HCT116 (cell line): ENCODE results near the gene CEP120.

Experiments used
- CTCF ChIP-seq, 3 experiments: fragments of 200-600 bp in 1 of 3; sonication (generic) in 1 of 3; IDR thresholded peaks in 2 of 3; conservative IDR thresholded peaks in 1 of 3; 2 replicates each; pipeline ENCODE4 v1.5.1; 2012 to 2017; ENCODE audit warnings: low read depth in 2 of 3, low read length in 2 of 3, antibody characterized with exemption in 1 of 3, borderline replicate concordance in 1 of 3, control low read depth in 1 of 3, mild to moderate bottlenecking in 1 of 3, mixed read lengths in 1 of 3, mixed run types in 1 of 3, moderate library complexity in 1 of 3; ENCODE audit not compliant: insufficient read depth in 1 of 3
- POLR2A ChIP-seq: IDR thresholded peaks from 2 replicates; pipeline ENCODE4 v1.7.0; 2011; ENCODE audit warnings: borderline replicate concordance; ENCODE audit not compliant: insufficient read depth, insufficient read length; ENCODE audit errors: extremely low read depth
- POLR2AphosphoS5 ChIP-seq: IDR thresholded peaks from 2 replicates; pipeline ENCODE4 v1.6.1; 2011; ENCODE audit warnings: mild to moderate bottlenecking, low read depth, low read length, moderate library complexity

- TF ChIP-seq CTCF (IDR thresholded peaks at IDR 0.05 in 2 of 3, conservative IDR thresholded peaks at IDR 0.05 in 1 of 3; ENCODE audit: borderline replicate concordance in 1 of 3, insufficient read depth in 1 of 3, low read depth in 2 of 3, low read length in 2 of 3) (no peak), POLR2AphosphoS5 (no peak), POLR2A (no peak)
Observed at GRCh38 chr5:123422433-123423277, 548 bp downstream of the CEP120 start.
